Measurements from ENCODE around the gene ACOT12.

ACOT12 gene

DNA sequence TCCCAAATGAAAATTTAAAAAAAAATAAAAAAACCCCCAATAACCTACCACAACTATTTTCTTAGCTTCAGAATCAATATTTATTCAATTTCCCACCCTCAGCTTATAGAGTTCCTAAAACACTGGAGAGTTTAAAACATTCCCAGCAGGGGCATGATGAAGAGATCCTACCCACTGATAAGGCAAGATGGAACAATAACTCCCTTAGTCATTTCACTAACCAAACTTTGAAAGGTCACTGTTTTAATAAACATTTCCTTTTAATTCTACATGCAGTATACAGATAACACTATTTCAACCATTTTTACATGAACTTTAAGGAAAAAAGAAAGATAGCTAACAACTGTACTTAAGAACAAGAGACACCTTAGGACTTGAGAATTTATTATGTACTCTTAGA, 34.9 kb upstream of the ACOT12 start:
- Histone ChIP-seq H3K9me3 (ENCODE audit: control insufficient read depth, low read length) (no peaks in the 10 kb centered on the region), H2BK120ac (ENCODE audit: low read depth, low read length) (no peak overlapping the region), H3K14ac (ENCODE audit: low read length in 2 of 2) (no peak overlapping the region), H4K91ac (ENCODE audit: low read length) (no peak overlapping the region), H3K4me1 (ENCODE audit: control insufficient read depth, insufficient read depth, low read depth, low read length) (no peaks in the 10 kb centered on the region), H4K8ac (ENCODE audit: low read length) (no peak overlapping the region), H2AFZ (ENCODE audit: low read depth, low read length) (no peak overlapping the region), H3K27me3 (ENCODE audit: control insufficient read depth in 1 of 2, insufficient read depth in 1 of 2, low read length in 2 of 2) (no peaks in the 10 kb centered on the region), H2BK5ac (ENCODE audit: low read depth, low read length, poor library complexity, severe bottlenecking) (no peak overlapping the region), H3K23ac (ENCODE audit: low read length in 2 of 2) (no peak overlapping the region), H3K36me3 (ENCODE audit: control insufficient read depth in 1 of 2, insufficient read depth in 2 of 2, low read depth in 1 of 2, low read length in 2 of 2) (peaks cover 0 to 2% of the 10 kb centered on the region in 2 experiments), H3K27ac (ENCODE audit: low read length, poor library complexity, severe bottlenecking) (no peak overlapping the region), H2AK5ac (ENCODE audit: low read length, severe bottlenecking) (no peak overlapping the region), H3K18ac (ENCODE audit: low read depth in 1 of 2, low read length in 2 of 2) (no peak overlapping the region), H3K4ac (ENCODE audit: low read depth in 1 of 2, low read length in 2 of 2) (no peak overlapping the region), H2BK15ac (ENCODE audit: low read depth, poor library complexity, severe bottlenecking) (no peak overlapping the region), H2BK12ac (ENCODE audit: low read length in 2 of 2) (no peak overlapping the region), H3K9ac (ENCODE audit: low read length) (no peak overlapping the region), H3K4me3 (ENCODE audit: insufficient read depth in 1 of 2, low read depth in 1 of 2, low read length in 2 of 2) (no peak overlapping the region), H3K79me1 (replicated peaks; ENCODE audit: low read length, poor library complexity, severe bottlenecking) (no peaks in the 10 kb centered on the region), H3K4me2 (ENCODE audit: low read length, poor library complexity, severe bottlenecking) (no peak overlapping the region)
- peak; percentile 16 for DNase-seq

- no peak overlapping the region for H3K23ac ChIP-seq (ENCODE audit: low read length in 2 of 2)
Observed at GRCh38 chr5:81428446-81428845, 34.5 kb upstream of the ACOT12 start.

GRCh38 chr5:81427566-81427965, 33.6 kb upstream of the ACOT12 start:
- no peak overlapping the region for H2BK5ac ChIP-seq (ENCODE audit: low read depth, low read length, poor library complexity, severe bottlenecking)
- no peak overlapping the region for H3K14ac ChIP-seq (ENCODE audit: low read length in 2 of 2)
- no peaks in the 10 kb centered on the region for H3K27me3 ChIP-seq (ENCODE audit: control insufficient read depth in 1 of 2, insufficient read depth in 1 of 2, low read length in 2 of 2)
- H3K4me1 ChIP-seq (ENCODE audit: control insufficient read depth, insufficient read depth, low read depth, low read length): no peaks in the 10 kb centered on the region
- no peak overlapping the region for H3K9ac ChIP-seq (ENCODE audit: low read length)
- no peak overlapping the region for H2BK15ac ChIP-seq (ENCODE audit: low read depth, poor library complexity, severe bottlenecking)
- no peak overlapping the region for H3K27ac ChIP-seq (ENCODE audit: low read length, poor library complexity, severe bottlenecking)
- H2BK12ac ChIP-seq (ENCODE audit: low read length in 2 of 2): no peak overlapping the region
- WGBS: no CpG with 5 or more reads among the region's 1 CpG
- H2AFZ ChIP-seq (ENCODE audit: low read depth, low read length): no peak overlapping the region
- H2AK5ac ChIP-seq (ENCODE audit: low read length, severe bottlenecking): no peak overlapping the region
- no peak for DNase-seq
- H3K36me3 ChIP-seq (ENCODE audit: control insufficient read depth in 1 of 2, insufficient read depth in 2 of 2, low read depth in 1 of 2, low read length in 2 of 2): no peaks in the 10 kb centered on the region
- no peak overlapping the region for H4K91ac ChIP-seq (ENCODE audit: low read length)
- no peak overlapping the region for H3K4me2 ChIP-seq (ENCODE audit: low read length, poor library complexity, severe bottlenecking)
- no peak overlapping the region for H2BK120ac ChIP-seq (ENCODE audit: low read depth, low read length)
- no peaks in the 10 kb centered on the region for H3K79me1 ChIP-seq (replicated peaks; ENCODE audit: low read length, poor library complexity, severe bottlenecking)
- no peak overlapping the region for H3K4me3 ChIP-seq (ENCODE audit: insufficient read depth in 1 of 2, low read depth in 1 of 2, low read length in 2 of 2)
- H3K9me3 ChIP-seq (ENCODE audit: control insufficient read depth, low read length): no peaks in the 10 kb centered on the region
- no peak overlapping the region for H3K18ac ChIP-seq (ENCODE audit: low read depth in 1 of 2, low read length in 2 of 2)
- H3K23ac ChIP-seq (ENCODE audit: low read length in 2 of 2): no peak overlapping the region
- H3K4ac ChIP-seq (ENCODE audit: low read depth in 1 of 2, low read length in 2 of 2): no peak overlapping the region
- H4K8ac ChIP-seq (ENCODE audit: low read length): no peak overlapping the region

More at GRCh38 chr5:81428446-81428845, 34.5 kb upstream of the ACOT12 start:
- Histone ChIP-seq H4K91ac (ENCODE audit: low read length) (no peak overlapping the region), H2BK120ac (ENCODE audit: low read depth, low read length) (no peak overlapping the region), H3K9me3 (ENCODE audit: control insufficient read depth, low read length) (no peaks in the 10 kb centered on the region), H3K14ac (ENCODE audit: low read length in 2 of 2) (no peak overlapping the region), H2BK12ac (ENCODE audit: low read length in 2 of 2) (no peak overlapping the region), H3K18ac (ENCODE audit: low read depth in 1 of 2, low read length in 2 of 2) (no peak overlapping the region), H4K8ac (ENCODE audit: low read length) (no peak overlapping the region), H3K36me3 (ENCODE audit: control insufficient read depth in 1 of 2, insufficient read depth in 2 of 2, low read depth in 1 of 2, low read length in 2 of 2) (no peaks in the 10 kb centered on the region), H3K4ac (ENCODE audit: low read depth in 1 of 2, low read length in 2 of 2) (no peak overlapping the region), H2AFZ (ENCODE audit: low read depth, low read length) (no peak overlapping the region), H3K27me3 (ENCODE audit: control insufficient read depth in 1 of 2, insufficient read depth in 1 of 2, low read length in 2 of 2) (no peaks in the 10 kb centered on the region), H3K4me1 (ENCODE audit: control insufficient read depth, insufficient read depth, low read depth, low read length) (no peaks in the 10 kb centered on the region), H3K9ac (ENCODE audit: low read length) (no peak overlapping the region), H2BK5ac (ENCODE audit: low read depth, low read length, poor library complexity, severe bottlenecking) (no peak overlapping the region), H3K4me3 (ENCODE audit: insufficient read depth in 1 of 2, low read depth in 1 of 2, low read length in 2 of 2) (no peak overlapping the region), H3K27ac (ENCODE audit: low read length, poor library complexity, severe bottlenecking) (no peak overlapping the region), H3K4me2 (ENCODE audit: low read length, poor library complexity, severe bottlenecking) (no peak overlapping the region), H2AK5ac (ENCODE audit: low read length, severe bottlenecking) (no peak overlapping the region), H2BK15ac (ENCODE audit: low read depth, poor library complexity, severe bottlenecking) (no peak overlapping the region), H3K79me1 (replicated peaks; ENCODE audit: low read length, poor library complexity, severe bottlenecking) (no peaks in the 10 kb centered on the region)
- 93% methylated on average over 3 of the region's 3 CpGs for WGBS
- peak; percentile 43 for DNase-seq

- Histone ChIP-seq H3K36me3 (ENCODE audit: control insufficient read depth in 1 of 2, insufficient read depth in 2 of 2, low read depth in 1 of 2, low read length in 2 of 2) (no peaks in the 10 kb centered on the region), H3K4me3 (ENCODE audit: insufficient read depth in 1 of 2, low read depth in 1 of 2, low read length in 2 of 2) (no peak overlapping the region), H2BK120ac (ENCODE audit: low read depth, low read length) (no peak overlapping the region), H3K27ac (ENCODE audit: low read length, poor library complexity, severe bottlenecking) (no peak overlapping the region), H2BK15ac (ENCODE audit: low read depth, poor library complexity, severe bottlenecking) (no peak overlapping the region), H3K4me1 (ENCODE audit: control insufficient read depth, insufficient read depth, low read depth, low read length) (peaks cover 2% of the 10 kb centered on the region), H3K4me2 (ENCODE audit: low read length, poor library complexity, severe bottlenecking) (no peak overlapping the region), H2AK5ac (ENCODE audit: low read length, severe bottlenecking) (no peak overlapping the region), H3K9me3 (ENCODE audit: control insufficient read depth, low read length) (no peaks in the 10 kb centered on the region), H2AFZ (ENCODE audit: low read depth, low read length) (no peak overlapping the region), H4K8ac (ENCODE audit: low read length) (no peak overlapping the region), H3K27me3 (ENCODE audit: control insufficient read depth in 1 of 2, insufficient read depth in 1 of 2, low read length in 2 of 2) (no peaks in the 10 kb centered on the region), H3K18ac (ENCODE audit: low read depth in 1 of 2, low read length in 2 of 2) (peak overlapping the region in 1 of 2 experiments; percentile 57), H3K79me1 (replicated peaks; ENCODE audit: low read length, poor library complexity, severe bottlenecking) (no peaks in the 10 kb centered on the region), H3K23ac (ENCODE audit: low read length in 2 of 2) (no peak overlapping the region), H3K9ac (ENCODE audit: low read length) (peak overlapping the region; percentile 46), H2BK12ac (ENCODE audit: low read length in 2 of 2) (peak overlapping the region in 1 of 2 experiments; percentile 7), H2BK5ac (ENCODE audit: low read depth, low read length, poor library complexity, severe bottlenecking) (no peak overlapping the region), H3K14ac (ENCODE audit: low read length in 2 of 2) (no peak overlapping the region), H4K91ac (ENCODE audit: low read length) (no peak overlapping the region), H3K4ac (ENCODE audit: low read depth in 1 of 2, low read length in 2 of 2) (no peak overlapping the region)
- no peak for DNase-seq
- 81% methylated on average over 2 of the region's 3 CpGs for WGBS
Observed at GRCh38 chr5:81426359-81427030, 32.6 kb upstream of the ACOT12 start.

Data from mesenchymal stem cell (in vitro differentiated cells and primary cell).